Esophagus (tissue), 2 donors: ENCODE results near the gene PTPRM. TPM values are rescaled to one million over a fixed set of nuclear protein-coding genes. Genes with fewer than 3 reads are reported as not detected.

Experiments used
- H3K27ac ChIP-seq, 2 donors: one replicate each; pipeline ENCODE4 v1.5.1; 2013; ENCODE audit warnings: low read depth in 2 of 2, mild to moderate bottlenecking in 2 of 2, inconsistent platforms in 1 of 2, low read length in 1 of 2, moderate library complexity in 1 of 2
- H3K27me3 ChIP-seq, 2 donors: one replicate each; pipeline ENCODE4 v1.6.1; 2013; ENCODE audit warnings: low read length in 2 of 2, control low read depth in 1 of 2, mild to moderate bottlenecking in 1 of 2; ENCODE audit not compliant: insufficient read depth in 2 of 2, control insufficient read depth in 1 of 2
- H3K36me3 ChIP-seq, 2 donors: one replicate each; pipeline ENCODE4 v1.6.1; 2013; ENCODE audit warnings: low read length in 1 of 2; ENCODE audit not compliant: control insufficient read depth in 2 of 2, insufficient read depth in 2 of 2
- H3K4me1 ChIP-seq, 2 donors: one replicate each; pipeline ENCODE4 v1.6.1; 2013; ENCODE audit warnings: low read length in 1 of 2; ENCODE audit not compliant: control insufficient read depth in 2 of 2, insufficient read depth in 2 of 2
- H3K4me3 ChIP-seq, 2 donors: one replicate each; pipeline ENCODE4 v1.5.1; 2013; ENCODE audit warnings: low read length in 2 of 2, mild to moderate bottlenecking in 2 of 2, low read depth in 1 of 2, moderate library complexity in 1 of 2
- H3K9me3 ChIP-seq, 2 donors: one replicate each; pipeline ENCODE4 v1.6.1; 2013; ENCODE audit warnings: mild to moderate bottlenecking in 2 of 2, low read depth in 1 of 2, low read length in 1 of 2, moderate library complexity in 1 of 2; ENCODE audit not compliant: control insufficient read depth in 2 of 2, insufficient read depth in 1 of 2
- WGBS, 2 donors: extraction: QIAGEN DNeasy Blood & Tissue Kit; methylation state at CpG; one replicate each; pipeline ENCODE4 v1.1.7; 2013; 5-methylcytosine and 5-hydroxymethylcytosine counted together
- polyA plus RNA-seq, 2 donors: library from polyadenylated mRNA; stranded (reverse); fragments of 200-250 nt; gene quantifications; one replicate each; pipeline ENCODE4 v1.2.3, GENCODE V29; 2013
- donor health status: healthy with polysubstance abuse.
- donor health status: Bipolar disorder and iron deficiency.

Gene PTPRM
- polyA plus RNA-seq = 10 to 100 TPM in 1 of 2 donors, 1 to 10 TPM in 1; 6.3 to 10.4 TPM

GRCh38 chr18:7566567-7567473 lies at the start of gene PTPRM:
Gene PTPRM (plus strand): TSS chr18:7567316. CDS start chr18:7567819, 503 bp downstream.
- no peaks in the 10 kb centered on the region for H3K27me3 ChIP-seq
- no peaks in the 10 kb centered on the region for H3K36me3 ChIP-seq
- no peaks in the 10 kb centered on the region for H3K9me3 ChIP-seq
- 1% methylated on average over 133 to 139 of the region's 139 CpGs for WGBS, 2 donors
- peak within 1 kb of the TSS; percentile 91 for H3K27ac ChIP-seq
- H3K4me1 ChIP-seq = peaks cover 0 to 2% of the 10 kb centered on the region in 2 donors
- peak within 1 kb of the TSS; percentile 62 to 67 for H3K4me3 ChIP-seq

GRCh38 chr18:7517852-7518251 lies 49.3 kb upstream of the PTPRM start:
- 78 to 87% methylated on average over 4 of the region's 4 CpGs for WGBS, 2 donors
- Histone ChIP-seq H3K36me3 (no peaks in the 10 kb centered on the region), H3K27me3 (no peaks in the 10 kb centered on the region), H3K9me3 (no peaks in the 10 kb centered on the region), H3K27ac (no peak overlapping the region), H3K4me1 (peaks cover 0 to 2% of the 10 kb centered on the region in 2 donors), H3K4me3 (no peak overlapping the region)

- Histone ChIP-seq H3K4me3 (no peak overlapping the region), H3K4me1 (peaks cover 0 to 2% of the 10 kb centered on the region in 2 donors)
- WGBS, 2 donors = 61 to 66% methylated on average over 6 of the region's 6 CpGs
Observed at GRCh38 chr18:7520200-7520785, 46.8 kb upstream of the PTPRM start.

GRCh38 chr18:7521226-7521856 lies 45.8 kb upstream of the PTPRM start:
- Histone ChIP-seq H3K27ac (no peak overlapping the region), H3K27me3 (no peaks in the 10 kb centered on the region), H3K9me3 (peaks cover 0 to 2% of the 10 kb centered on the region in 2 donors), H3K4me3 (no peak overlapping the region), H3K36me3 (no peaks in the 10 kb centered on the region), H3K4me1 (peaks cover 0 to 2% of the 10 kb centered on the region in 2 donors)
- WGBS, 2 donors = 83 to 89% methylated on average over 8 of the region's 8 CpGs

More at GRCh38 chr18:7520200-7520785, 46.8 kb upstream of the PTPRM start:
- H3K27me3 ChIP-seq = no peaks in the 10 kb centered on the region
- peaks cover 0 to 2% of the 10 kb centered on the region in 2 donors for H3K9me3 ChIP-seq
- no peak overlapping the region for H3K27ac ChIP-seq
- H3K36me3 ChIP-seq = no peaks in the 10 kb centered on the region

- no peaks in the 10 kb centered on the region for H3K36me3 ChIP-seq
- peaks cover 0 to 2% of the 10 kb centered on the region in 2 donors for H3K9me3 ChIP-seq
- H3K4me3 ChIP-seq = no peak overlapping the region
- no peak overlapping the region for H3K27ac ChIP-seq
- H3K4me1 ChIP-seq = no peaks in the 10 kb centered on the region
- H3K27me3 ChIP-seq = no peaks in the 10 kb centered on the region
- WGBS, 2 donors = 83 to 86% methylated on average over 3 of the region's 3 CpGs
Observed at GRCh38 chr18:7523772-7524171, 43.3 kb upstream of the PTPRM start.

- WGBS, 2 donors = 47 to 54% methylated on average over 2 of the region's 2 CpGs
- H3K36me3 ChIP-seq = no peaks in the 10 kb centered on the region
- no peak overlapping the region for H3K27ac ChIP-seq
- H3K27me3 ChIP-seq = no peaks in the 10 kb centered on the region
- peaks cover 0 to 2% of the 10 kb centered on the region in 2 donors for H3K9me3 ChIP-seq
- H3K4me3 ChIP-seq = no peak overlapping the region
- H3K4me1 ChIP-seq = no peaks in the 10 kb centered on the region
Observed at GRCh38 chr18:7524786-7525185, 42.3 kb upstream of the PTPRM start.

GRCh38 chr18:7532942-7533341 lies 34.2 kb upstream of the PTPRM start:
- Histone ChIP-seq H3K36me3 (no peaks in the 10 kb centered on the region), H3K4me3 (no peak overlapping the region), H3K9me3 (no peaks in the 10 kb centered on the region), H3K27ac (no peak overlapping the region), H3K27me3 (no peaks in the 10 kb centered on the region), H3K4me1 (no peaks in the 10 kb centered on the region)
- WGBS, 2 donors = 83 to 85% methylated on average over 4 of the region's 4 CpGs

- 63 to 75% methylated on average over 5 of the region's 5 CpGs for WGBS, 2 donors
- H3K9me3 ChIP-seq = no peaks in the 10 kb centered on the region
- H3K27ac ChIP-seq = no peak overlapping the region
- H3K27me3 ChIP-seq = no peaks in the 10 kb centered on the region
- no peaks in the 10 kb centered on the region for H3K36me3 ChIP-seq
- no peak overlapping the region for H3K4me3 ChIP-seq
- no peaks in the 10 kb centered on the region for H3K4me1 ChIP-seq
Observed at GRCh38 chr18:7535436-7536205, 31.5 kb upstream of the PTPRM start.

- H3K27ac ChIP-seq = no peak overlapping the region
- no peaks in the 10 kb centered on the region for H3K27me3 ChIP-seq
- H3K36me3 ChIP-seq = no peaks in the 10 kb centered on the region
- no peaks in the 10 kb centered on the region for H3K4me1 ChIP-seq
- 88 to 91% methylated on average over 1 of the region's 1 CpG for WGBS, 2 donors
- no peak overlapping the region for H3K4me3 ChIP-seq
- H3K9me3 ChIP-seq = no peaks in the 10 kb centered on the region
Observed at GRCh38 chr18:7537145-7537544, 30.0 kb upstream of the PTPRM start.
